Keratinocyte (primary cell): ENCODE measurements around the gene DMD. TPM values are rescaled to one million over a fixed set of nuclear protein-coding genes. Genes with fewer than 3 reads are reported as not detected.

Source experiments
- DNase-seq: peaks from one replicate; pipeline ENCODE4 v3.0.0-alpha.2; 2011; ENCODE audit warnings: low read depth, missing footprints, low spot score
- FAIRE-seq: peaks from 2 replicates; lab custom pipeline; 2011; peaks lifted over from hg19 to GRCh38; lab: Jason Lieb, UNC
- H2AFZ ChIP-seq: 2 replicates; pipeline ENCODE4 v1.6.0; 2012; ENCODE audit warnings: low read length, control low read depth, inconsistent platforms; ENCODE audit not compliant: control insufficient read depth
- H3K27ac ChIP-seq: 2 replicates; pipeline ENCODE4 v1.5.1; 2011; ENCODE audit warnings: low read length; ENCODE audit not compliant: control insufficient read depth, insufficient read depth
- H3K27me3 ChIP-seq: 3 replicates; pipeline ENCODE4 v1.6.0; 2011; ENCODE audit warnings: low read length; ENCODE audit not compliant: control insufficient read depth, insufficient read depth; ENCODE audit errors: extremely low read depth
- H3K36me3 ChIP-seq, 2 experiments: 2 replicates in 1 of 2; 3 replicates in 1 of 2; pipeline ENCODE4 v1.5.1; 2011; ENCODE audit warnings: low read length in 2 of 2, mild to moderate bottlenecking in 1 of 2; ENCODE audit not compliant: control insufficient read depth in 2 of 2, insufficient read depth in 2 of 2; ENCODE audit errors: extremely low read depth in 1 of 2
- H3K4me1 ChIP-seq: 3 replicates; pipeline ENCODE4 v1.5.1; 2011; ENCODE audit warnings: low read length; ENCODE audit not compliant: control insufficient read depth, insufficient read depth; ENCODE audit errors: extremely low read depth
- H3K4me2 ChIP-seq: 3 replicates; pipeline ENCODE4 v1.6.0; 2011; ENCODE audit warnings: low read depth, low read length; ENCODE audit not compliant: control insufficient read depth, insufficient read depth; ENCODE audit errors: extremely low read depth
- H3K4me3 ChIP-seq, 3 experiments: fragments of 200-600 bp in 1 of 3; sonication (generic) in 1 of 3; 2 replicates in 2 of 3; 3 replicates in 1 of 3; pipeline ENCODE4 v1.5.1; 2011 to 2016; ENCODE audit warnings: low read length in 3 of 3, mild to moderate bottlenecking in 3 of 3, control low read depth in 2 of 3, inconsistent platforms in 1 of 3, low read depth in 1 of 3, mixed read lengths in 1 of 3, mixed run types in 1 of 3, moderate library complexity in 1 of 3; ENCODE audit not compliant: control insufficient read depth in 2 of 3, insufficient read depth in 2 of 3; ENCODE audit errors: extremely low read depth in 1 of 3
- H3K79me2 ChIP-seq: 2 replicates; pipeline ENCODE4 v1.6.0; 2012; ENCODE audit warnings: low read length; ENCODE audit not compliant: control insufficient read depth, insufficient read depth
- H3K9ac ChIP-seq: 3 replicates; pipeline ENCODE4 v1.6.0; 2011; ENCODE audit warnings: low read length; ENCODE audit not compliant: control insufficient read depth, insufficient read depth; ENCODE audit errors: extremely low read depth
- H3K9me1 ChIP-seq: 3 replicates; pipeline ENCODE4 v1.6.0; 2011; ENCODE audit warnings: low read length; ENCODE audit not compliant: control insufficient read depth, insufficient read depth; ENCODE audit errors: extremely low read depth
- H3K9me3 ChIP-seq: 2 replicates; pipeline ENCODE4 v1.5.1; 2012; ENCODE audit warnings: low read depth, low read length; ENCODE audit not compliant: control insufficient read depth
- H4K20me1 ChIP-seq: 3 replicates; pipeline ENCODE4 v1.6.0; 2011; ENCODE audit warnings: low read length; ENCODE audit not compliant: control insufficient read depth, insufficient read depth; ENCODE audit errors: extremely low read depth
- CTCF ChIP-seq, 3 experiments: IDR thresholded peaks in 1 of 3; conservative IDR thresholded peaks in 1 of 3; optimal IDR thresholded peaks in 1 of 3; 2 replicates in 2 of 3; 3 replicates in 1 of 3; pipeline versions ENCODE3 to v1.5.1; 2011; ENCODE audit warnings: low read length in 3 of 3, mild to moderate bottlenecking in 3 of 3, moderate library complexity in 2 of 3, control low read depth in 1 of 3, inconsistent platforms in 1 of 3; ENCODE audit not compliant: insufficient read depth in 2 of 3; ENCODE audit errors: extremely low read depth in 1 of 3
- EZH2 ChIP-seq: IDR thresholded peaks from one replicate; pipeline ENCODE4 v1.6.1; 2012; ENCODE audit warnings: inconsistent platforms, mild to moderate bottlenecking, low read length, moderate library complexity
- dilution Hi-C: fragments of 300-500 bp; cut with MboI; formaldehyde crosslinking; loops from one replicate; pipeline ENCODE4 v1.7.0; 2020; ENCODE audit warnings: low sequenced_read_pairs; ENCODE audit not compliant: extremely low pct_ligation_motif_present
- polyA plus RNA-seq, 5 experiments: library from polyadenylated mRNA; depleted of rRNA in 3 of 5; stranded (reverse) in 3 of 5; stranded (forward) in 1 of 5; unstranded in 1 of 5; fragments of >200 nt; gene quantifications; 1 replicate in 1 of 5; 2 replicates in 3 of 5; 3 replicates in 1 of 5; pipeline versions ENCODE4 v1.2.1 to v1.2.3, GENCODE V29; 2011 to 2012; ENCODE audit warnings: missing spikeins in 2 of 5, low read depth in 1 of 5, low replicate concordance in 1 of 5

DMD gene
- polyA plus RNA-seq, 1 donor (not counting 4 experiments of a cell fraction or from before 2014, with no cell fraction given) = 8.9 TPM

GRCh38 chrX:31350808-31351074 is 1860.6 kb downstream of the DMD start:
- H3K36me3 ChIP-seq = no peaks in the 10 kb centered on the region
- no peak overlapping the region for H3K4me3 ChIP-seq
- no peak overlapping the region for H3K27ac ChIP-seq
- H2AFZ ChIP-seq = no peak overlapping the region
- no peak for DNase-seq
- no peak overlapping the region for H3K9ac ChIP-seq
- dilution Hi-C loops = no loop called here
- no peaks in the 10 kb centered on the region for H3K27me3 ChIP-seq
- FAIRE-seq = no peak
- no peaks in the 10 kb centered on the region for H3K79me2 ChIP-seq
- TF ChIP-seq CTCF (optimal IDR thresholded peaks at IDR 0.05 in 1 of 3, IDR thresholded peaks at IDR 0.05 in 1 of 3, conservative IDR thresholded peaks at IDR 0.05 in 1 of 3; ENCODE audit: extremely low read depth in 1 of 3, insufficient read depth in 2 of 3, low read length in 3 of 3) (no peak), EZH2 (no peak)
- no peaks in the 10 kb centered on the region for H3K9me1 ChIP-seq
- H4K20me1 ChIP-seq = no peaks in the 10 kb centered on the region
- H3K9me3 ChIP-seq = no peaks in the 10 kb centered on the region
- H3K4me2 ChIP-seq = no peak overlapping the region
- no peaks in the 10 kb centered on the region for H3K4me1 ChIP-seq

- Histone ChIP-seq H3K9me1 (no peaks in the 10 kb centered on the region), H2AFZ (no peak overlapping the region), H3K4me3 (no peak overlapping the region), H3K36me3 (no peaks in the 10 kb centered on the region), H3K27me3 (no peaks in the 10 kb centered on the region), H3K9me3 (no peaks in the 10 kb centered on the region), H3K4me1 (no peaks in the 10 kb centered on the region), H3K4me2 (no peak overlapping the region), H4K20me1 (no peaks in the 10 kb centered on the region), H3K27ac (no peak overlapping the region), H3K9ac (no peak overlapping the region), H3K79me2 (no peaks in the 10 kb centered on the region)
- dilution Hi-C loops = no loop called here
- no peak for DNase-seq
- TF ChIP-seq CTCF (optimal IDR thresholded peaks at IDR 0.05 in 1 of 3, IDR thresholded peaks at IDR 0.05 in 1 of 3, conservative IDR thresholded peaks at IDR 0.05 in 1 of 3; ENCODE audit: extremely low read depth in 1 of 3, insufficient read depth in 2 of 3, low read length in 3 of 3) (no peak), EZH2 (no peak)
- no peak for FAIRE-seq
Observed at GRCh38 chrX:31349515-31349914, 1861.8 kb downstream of the DMD start.
